G401 (cell line): Measurements from ENCODE around the gene THBS2. TPM values are rescaled to one million over a fixed set of nuclear protein-coding genes. Genes with fewer than 3 reads are reported as not detected.
A peak's percentile ranks its signal among the peaks of the same experiment; 100 is the strongest.
"Not testable (repeated sequence)": the region's sequence is repeated elsewhere in the genome, so short reads cannot be mapped to it uniquely, and the experiment has no call there.

ENCODE experiments used
- DNase-seq: peaks from one replicate; pipeline ENCODE4 v3.0.0-alpha.2; 2015; ENCODE audit warnings: low spot score
- in situ Hi-C: cut with HindIII; loops from 2 replicates; pipeline ENCODE4 v1.10.0; 2016; ENCODE audit warnings: low sequenced_read_pairs, mixed read lengths
- total RNA-seq: library from RNA; depleted of rRNA; stranded (reverse); fragments of >200 nt; shearing (Covaris generic); gene quantifications from 2 replicates; pipeline ENCODE4 v1.2.3, GENCODE V29; 2014

THBS2 gene
- total RNA-seq, 1 experiment from 2014 or later, result 0.14 TPM

DNA sequence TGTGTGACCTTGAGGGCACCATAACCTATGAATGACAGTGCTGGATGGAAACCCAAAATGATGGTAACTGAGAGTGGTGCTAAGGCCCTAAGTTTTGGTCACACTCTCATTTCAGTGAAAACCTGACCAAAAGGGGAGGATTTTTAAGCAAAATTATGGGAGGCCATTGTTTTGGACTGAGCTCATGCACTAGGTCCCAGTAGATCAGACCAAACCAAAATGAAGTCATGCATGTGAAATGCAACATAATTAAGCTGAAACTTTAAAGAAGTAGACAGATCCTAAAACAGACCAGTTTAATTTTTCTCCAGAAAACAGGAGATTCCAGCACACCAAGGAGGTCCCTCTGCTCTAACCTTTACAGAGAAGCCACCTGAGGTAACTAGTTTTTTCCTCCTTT, 24.0 kb upstream of the THBS2 start:
- in situ Hi-C loops, result no loop called here
- no peak for DNase-seq

- no peak for DNase-seq
- in situ Hi-C loops, result no loop called here
Observed at GRCh38 chr6:169274781-169275180, 21.1 kb upstream of the THBS2 start.

- no peak for DNase-seq
- in situ Hi-C loops, result no loop called here
Observed at GRCh38 chr6:169273511-169273910, 19.9 kb upstream of the THBS2 start.

DNA sequence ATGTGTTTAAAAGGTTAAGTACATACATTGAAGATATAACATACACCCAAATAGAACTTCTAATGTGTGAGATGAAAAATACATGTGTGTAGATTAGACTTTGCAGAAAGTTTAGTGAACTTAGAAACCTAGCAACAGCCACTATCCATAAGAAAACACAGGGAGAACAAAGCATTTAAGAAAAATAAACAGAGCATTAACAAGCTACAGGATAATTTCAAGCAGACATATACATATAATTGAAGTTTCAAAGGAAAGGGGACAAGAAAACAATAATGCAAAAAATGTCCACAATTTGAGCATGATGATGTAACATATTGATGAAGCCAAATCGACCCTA, 18.2 kb upstream of the THBS2 start:
- in situ Hi-C loops, result no loop called here
- no peak for DNase-seq

- DNase-seq, result no peak
Observed at GRCh38 chr6:169271158-169271876, 17.7 kb upstream of the THBS2 start.

DNA sequence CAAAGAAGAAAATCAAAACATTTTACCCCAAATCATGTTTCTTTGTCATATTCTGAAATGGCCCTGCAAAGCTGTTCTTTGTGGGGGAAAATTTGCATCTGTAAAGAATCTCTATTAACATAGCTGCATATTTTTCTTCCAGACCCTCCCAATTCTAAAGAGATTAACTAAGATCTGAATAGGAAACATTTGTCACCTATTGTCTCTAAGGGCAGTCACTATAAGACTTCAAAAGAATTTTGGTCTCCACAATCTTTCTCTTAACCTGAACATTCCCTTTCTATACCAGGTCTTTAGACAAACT, 16.4 kb upstream of the THBS2 start:
- in situ Hi-C loops, result not testable (repeated sequence)

More at GRCh38 chr6:169271158-169271876, 17.7 kb upstream of the THBS2 start:
- in situ Hi-C loops, result no loop called here

DNA sequence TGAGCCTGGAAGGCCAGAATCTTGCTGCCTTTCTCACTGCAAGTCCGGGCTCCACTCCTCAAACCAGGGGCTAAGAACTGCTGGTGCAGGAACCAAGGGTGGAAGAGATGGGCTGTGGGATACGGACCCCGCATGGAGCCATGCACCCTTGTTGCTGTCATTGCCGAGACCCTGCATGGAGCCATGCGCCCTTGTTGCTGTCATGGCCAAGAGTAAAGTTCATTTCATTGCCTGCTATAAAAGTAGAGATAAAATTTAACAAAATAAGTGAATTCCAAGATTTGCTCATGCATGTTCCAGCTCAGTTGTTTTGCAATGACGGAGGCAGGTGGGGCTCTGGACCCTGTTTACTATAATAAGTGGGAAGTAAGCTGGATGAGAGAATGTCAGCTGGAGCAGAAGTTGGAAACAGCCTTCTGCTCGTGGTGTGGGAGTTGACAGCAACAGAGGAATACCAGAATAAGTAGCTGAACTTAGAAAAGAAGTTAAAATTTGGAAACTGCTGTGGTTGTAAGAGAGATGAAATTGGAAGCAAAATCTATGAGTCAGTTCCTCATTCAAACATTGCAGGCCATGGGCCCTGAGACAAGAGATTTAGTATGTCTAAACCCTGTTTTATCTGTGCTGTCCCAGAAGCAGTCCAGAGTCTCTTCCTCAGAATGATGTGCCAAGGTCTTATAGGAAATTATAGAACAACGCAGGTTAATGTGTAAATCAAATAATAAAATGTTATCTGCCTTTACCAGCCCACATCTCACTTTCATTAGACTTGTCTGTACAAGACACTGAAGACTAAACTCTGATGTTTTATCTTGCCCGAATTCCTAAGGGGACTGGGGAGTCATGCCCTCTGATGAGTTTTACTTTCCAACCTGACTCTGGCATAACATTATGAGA, 15.8 kb upstream of the THBS2 start:
- no peak for DNase-seq

More for the DNA sequence above, 16.4 kb upstream of the THBS2 start:
- not testable (repeated sequence) for DNase-seq

DNA sequence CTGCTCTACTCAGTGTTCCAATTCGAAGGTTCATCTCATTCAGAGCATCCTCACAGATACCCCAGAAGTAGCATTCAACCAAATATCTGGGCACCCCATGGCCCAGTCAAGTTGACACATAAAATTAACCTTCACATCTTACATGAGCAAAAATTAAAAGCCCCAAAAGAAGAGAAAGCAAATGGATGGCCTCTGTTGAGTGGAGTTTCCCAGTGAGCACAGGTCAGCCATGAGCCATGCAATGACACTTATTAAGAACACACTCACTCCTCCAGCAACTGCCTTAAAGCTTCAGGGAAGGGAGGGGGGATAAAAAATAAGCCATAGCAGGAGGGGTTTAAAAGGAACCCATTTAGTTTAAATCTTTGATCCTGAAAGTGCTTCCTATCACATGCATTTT, 14.6 kb upstream of the THBS2 start:
- in situ Hi-C loops, result no loop called here
- no peak for DNase-seq

More for the DNA sequence above, 15.8 kb upstream of the THBS2 start:
- in situ Hi-C loops, result no loop called here

GRCh38 chr6:169266746-169267591, 13.3 kb upstream of the THBS2 start:
- no peak for DNase-seq
- in situ Hi-C loops, result no loop called here

GRCh38 chr6:169266261-169266660, 12.6 kb upstream of the THBS2 start:
- DNase-seq, result no peak
- in situ Hi-C loops, result no loop called here

GRCh38 chr6:169265486-169266131, 12.0 kb upstream of the THBS2 start:
- no peak for DNase-seq
- in situ Hi-C loops, result no loop called here

- peak; percentile 11 for DNase-seq
- in situ Hi-C loops, result no loop called here
Observed at GRCh38 chr6:169263836-169264608, 10.4 kb upstream of the THBS2 start.

DNA sequence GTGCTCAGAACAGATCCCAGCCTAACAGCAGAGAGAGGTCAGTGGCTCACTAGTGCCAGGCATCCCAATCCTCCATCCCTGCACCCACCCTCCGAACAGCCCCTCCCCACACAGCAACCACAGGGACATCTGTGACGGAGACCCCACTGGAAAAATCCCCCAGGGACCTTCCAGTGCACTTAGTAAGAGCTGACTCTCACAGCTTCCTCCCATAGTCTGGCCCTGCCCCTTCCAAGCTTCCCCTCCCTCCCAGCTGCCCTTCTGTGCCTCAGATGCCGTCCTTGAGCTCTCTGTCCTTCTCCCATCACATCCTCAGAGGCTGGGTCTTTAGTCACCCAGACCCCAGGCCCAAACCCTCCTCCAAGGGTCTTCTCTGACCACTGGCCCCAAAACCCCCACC, 9.7 kb upstream of the THBS2 start:
- no peak for DNase-seq
- in situ Hi-C loops, result no loop called here

- DNase-seq, in situ Hi-C loops: not testable (repeated sequence)
Observed at GRCh38 chr6:169262602-169263001, 9.0 kb upstream of the THBS2 start.

GRCh38 chr6:169256518-169256917, 2.9 kb upstream of the THBS2 start:
- DNase-seq, result no peak
- in situ Hi-C loops, result no loop called here

- DNase-seq, result no peak
- in situ Hi-C loops, result no loop called here
Observed at GRCh38 chr6:169256061-169256460, 2.4 kb upstream of the THBS2 start.

GRCh38 chr6:169255643-169256042, 2.0 kb upstream of the THBS2 start:
- DNase-seq, result no peak
- in situ Hi-C loops, result no loop called here

- in situ Hi-C loops, result no loop called here
- DNase-seq, result no peak
Observed at GRCh38 chr6:169254456-169255316, 1.0 kb upstream of the THBS2 start.
